Stimulated activated CD8-positive, alpha-beta memory T cell treated with anti-CD3 and anti-CD28 coated beads, Interleukin-2, amount 100 ng/mL, for 1 hour (primary cell): ENCODE results near the gene HKDC1.
"Not testable (repeated sequence)": the region's sequence is repeated elsewhere in the genome, so short reads cannot be mapped to it uniquely, and the experiment has no call there.

Experiments used
- DNase-seq, 2 donors: peaks; one replicate each; pipeline ENCODE4 v3.0.0-alpha.2; 2020; ENCODE audit warnings: low read depth in 2 of 2

Gene HKDC1

GRCh38 chr10:69220041-69220451, at the start of gene HKDC1:
Gene HKDC1, plus strand, starts transcription at chr10:69220332. Its CDS starts 104 bp downstream, at chr10:69220436.
- DNase-seq, result no peak

- no peak for DNase-seq
Observed at GRCh38 chr10:69172241-69172982, 47.7 kb upstream of the HKDC1 start.

- DNase-seq, result not testable (repeated sequence)
Observed at GRCh38 chr10:69175326-69175725, 44.8 kb upstream of the HKDC1 start.

- DNase-seq, result no peak
Observed at GRCh38 chr10:69176823-69177222, 43.3 kb upstream of the HKDC1 start.

GRCh38 chr10:69179089-69179742, 40.9 kb upstream of the HKDC1 start:
- DNase-seq, result peak in 1 of 2 donors; percentile 7

GRCh38 chr10:69179743-69180524, 40.2 kb upstream of the HKDC1 start, which contains the start of gene SUPV3L1:
Gene SUPV3L1, plus strand, starts transcription at chr10:69180234. Its CDS starts 58 bp downstream, at chr10:69180292.
- peak; percentile 67 to 70 for DNase-seq

GRCh38 chr10:69180525-69181204, 39.5 kb upstream of the HKDC1 start:
- DNase-seq, result no peak

GRCh38 chr10:69181433-69181832, 38.7 kb upstream of the HKDC1 start:
- DNase-seq, result no peak

GRCh38 chr10:69182005-69182404, 38.1 kb upstream of the HKDC1 start:
- no peak for DNase-seq

- DNase-seq, result no peak
Observed at GRCh38 chr10:69186524-69186923, 33.6 kb upstream of the HKDC1 start.

- DNase-seq, result no peak
Observed at GRCh38 chr10:69201045-69201444, 19.1 kb upstream of the HKDC1 start.

- no peak for DNase-seq
Observed at GRCh38 chr10:69202332-69202731, 17.8 kb upstream of the HKDC1 start.

GRCh38 chr10:69208761-69209160, 11.4 kb upstream of the HKDC1 start:
- DNase-seq, result no peak

GRCh38 chr10:69209787-69210484, 10.2 kb upstream of the HKDC1 start:
- no peak for DNase-seq

GRCh38 chr10:69211104-69211503, 9.0 kb upstream of the HKDC1 start:
- no peak for DNase-seq

- DNase-seq, result no peak
Observed at GRCh38 chr10:69211524-69211923, 8.6 kb upstream of the HKDC1 start.

- DNase-seq, result no peak
Observed at GRCh38 chr10:69213591-69214311, 6.4 kb upstream of the HKDC1 start.

GRCh38 chr10:69214666-69215131, 5.4 kb upstream of the HKDC1 start:
- no peak for DNase-seq

- no peak for DNase-seq
Observed at GRCh38 chr10:69215405-69216171, 4.5 kb upstream of the HKDC1 start.
